GM18520 (cell line): ENCODE data around the gene ZSCAN12.
"Not testable (repeated sequence)": the region's sequence is repeated elsewhere in the genome, so short reads cannot be mapped to it uniquely, and the experiment has no call there.

Experiments used
- ATAC-seq: cut with Tn5 transposase; IDR thresholded peaks from one replicate; pipeline ENCODE4 v1.9.1; 2021; ENCODE audit not compliant: unreplicated experiment

Gene ZSCAN12

GRCh38 chr6:28395918-28396317 is 3.6 kb downstream of the ZSCAN12 start:
- ATAC-seq: no peak

GRCh38 chr6:28393912-28394662 is 5.5 kb downstream of the ZSCAN12 start:
- ATAC-seq: no peak

- no peak for ATAC-seq
Measured at GRCh38 chr6:28390688-28391087, 8.9 kb downstream of the ZSCAN12 start.

- ATAC-seq: no peak
Measured at GRCh38 chr6:28384143-28384533, 15.4 kb downstream of the ZSCAN12 start.

GRCh38 chr6:28383235-28384142 is 16.1 kb downstream of the ZSCAN12 start:
- ATAC-seq: no peak

- no peak for ATAC-seq
Measured at GRCh38 chr6:28380381-28380780, 19.2 kb downstream of the ZSCAN12 start.

- ATAC-seq: no peak
Measured at GRCh38 chr6:28378644-28379043, 20.9 kb downstream of the ZSCAN12 start.

- ATAC-seq: no peak
Measured at GRCh38 chr6:28377879-28378278, 21.7 kb downstream of the ZSCAN12 start.

- no peak for ATAC-seq
Measured at GRCh38 chr6:28373925-28374324, 25.6 kb downstream of the ZSCAN12 start.

- ATAC-seq: no peak
Measured at GRCh38 chr6:28371706-28372451, 27.7 kb downstream of the ZSCAN12 start.

- ATAC-seq: no peak
Measured at GRCh38 chr6:28371280-28371679, 28.3 kb downstream of the ZSCAN12 start.

GRCh38 chr6:28370440-28370839 is 29.1 kb downstream of the ZSCAN12 start:
- ATAC-seq: no peak

GRCh38 chr6:28369463-28369862 is 30.1 kb downstream of the ZSCAN12 start:
- ATAC-seq: no peak

GRCh38 chr6:28368522-28368921 is 31.0 kb downstream of the ZSCAN12 start:
- ATAC-seq: no peak

- ATAC-seq: not testable (repeated sequence)
Measured at GRCh38 chr6:28365590-28365989, 34.0 kb downstream of the ZSCAN12 start.

GRCh38 chr6:28360961-28361360 is 38.6 kb downstream of the ZSCAN12 start:
- ATAC-seq: no peak

GRCh38 chr6:28359562-28359961 is 40.0 kb downstream of the ZSCAN12 start:
- not testable (repeated sequence) for ATAC-seq

- no peak for ATAC-seq
Measured at GRCh38 chr6:28357036-28357435, 42.5 kb downstream of the ZSCAN12 start.

- ATAC-seq: no peak
Measured at GRCh38 chr6:28356666-28357020, 42.9 kb downstream of the ZSCAN12 start.

GRCh38 chr6:28355743-28356665 is 43.5 kb downstream of the ZSCAN12 start:
- ATAC-seq: no peak
